Smooth muscle cell of the brain vasculature (primary cell): ENCODE data around the gene AUP1.

Experiments used
- DNase-seq: peaks from one replicate; pipeline ENCODE4 v3.0.0-alpha.2; 2012; ENCODE audit warnings: low read depth, low spot score

AUP1 gene

DNA sequence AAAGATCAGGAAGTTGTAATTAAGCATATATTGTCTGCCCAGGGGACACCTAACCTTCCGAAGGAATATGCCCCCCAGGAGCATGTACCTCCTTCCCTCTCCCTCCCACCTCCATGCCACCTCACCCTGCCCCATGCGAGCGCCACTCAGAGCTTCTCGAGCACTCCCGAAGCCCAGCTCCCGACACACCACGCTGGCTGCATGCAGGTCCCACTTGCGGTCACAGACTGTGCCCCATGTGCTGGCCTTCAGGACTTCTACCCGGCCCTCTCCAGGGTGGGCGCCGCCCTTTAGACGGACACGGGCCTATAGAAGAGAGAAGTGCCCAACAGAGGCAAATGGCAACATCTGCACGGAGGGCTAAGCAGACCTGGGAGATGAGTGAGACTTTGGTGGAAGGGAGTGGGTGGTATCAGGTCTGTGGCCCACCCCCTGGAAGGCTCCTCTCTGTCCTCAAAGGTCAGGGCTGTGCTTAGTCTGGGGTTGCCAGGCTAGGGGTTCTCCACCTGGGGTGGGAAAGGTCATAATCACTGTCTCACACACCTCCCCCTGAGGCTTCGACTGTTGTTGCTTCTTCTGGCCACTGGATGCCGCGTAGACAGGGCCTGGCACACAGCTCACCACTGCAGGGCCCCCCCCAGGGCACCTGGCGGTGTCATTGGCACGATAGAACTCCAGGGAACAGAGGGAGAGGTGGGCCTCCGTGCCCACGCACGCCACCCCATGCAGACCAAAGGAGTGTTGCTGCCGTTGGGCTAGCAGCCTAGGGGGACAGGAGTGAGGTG lies 6.9 kb upstream of the AUP1 start:
- DNase-seq, result no peak

DNA sequence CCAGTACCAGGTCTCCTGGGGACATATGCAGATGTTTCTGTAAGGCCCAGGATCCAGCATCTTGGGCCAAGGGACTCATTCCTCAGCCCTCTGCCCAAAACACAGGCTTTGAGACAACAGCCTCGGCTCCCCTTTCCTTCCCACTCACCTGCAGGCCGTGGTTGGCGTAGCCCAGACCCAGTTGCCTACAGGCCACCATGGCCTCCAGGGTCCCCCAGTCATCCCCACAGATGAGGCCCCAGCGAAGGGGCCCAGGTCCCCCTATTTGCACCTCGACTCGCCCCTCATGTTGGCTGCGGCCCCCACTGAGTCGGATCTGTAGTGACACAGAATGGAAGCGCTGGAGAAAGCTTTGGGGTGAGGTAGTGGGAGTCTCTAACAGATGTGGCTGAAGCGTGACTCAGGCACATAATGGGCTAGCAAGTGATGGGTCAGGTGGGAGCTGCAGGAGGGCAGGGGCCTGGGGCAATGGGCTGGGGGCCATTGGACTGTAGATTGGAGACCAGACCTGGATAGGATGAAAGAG lies 6.0 kb upstream of the AUP1 start:
- no peak for DNase-seq

DNA sequence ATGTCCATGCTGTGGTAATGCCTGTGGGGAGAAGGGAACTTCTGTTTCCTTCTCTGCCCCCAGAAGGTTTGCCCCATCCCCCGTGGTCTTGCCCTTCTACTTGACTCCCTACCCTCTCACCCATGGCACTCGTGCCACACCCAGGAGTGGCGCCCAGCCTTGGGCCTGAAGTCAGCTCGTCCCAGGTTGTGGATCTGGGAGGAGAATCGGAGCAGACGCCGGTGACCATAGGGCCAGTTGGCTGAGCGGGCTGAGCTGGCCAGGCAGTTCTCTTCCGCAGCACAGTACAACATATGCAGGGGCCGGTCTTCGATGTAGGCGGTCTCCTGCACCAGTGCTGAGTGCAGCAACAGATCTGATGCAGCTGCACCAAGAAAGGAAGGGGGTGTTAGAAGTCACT lies 4.9 kb upstream of the AUP1 start:
- DNase-seq, result no peak

DNA sequence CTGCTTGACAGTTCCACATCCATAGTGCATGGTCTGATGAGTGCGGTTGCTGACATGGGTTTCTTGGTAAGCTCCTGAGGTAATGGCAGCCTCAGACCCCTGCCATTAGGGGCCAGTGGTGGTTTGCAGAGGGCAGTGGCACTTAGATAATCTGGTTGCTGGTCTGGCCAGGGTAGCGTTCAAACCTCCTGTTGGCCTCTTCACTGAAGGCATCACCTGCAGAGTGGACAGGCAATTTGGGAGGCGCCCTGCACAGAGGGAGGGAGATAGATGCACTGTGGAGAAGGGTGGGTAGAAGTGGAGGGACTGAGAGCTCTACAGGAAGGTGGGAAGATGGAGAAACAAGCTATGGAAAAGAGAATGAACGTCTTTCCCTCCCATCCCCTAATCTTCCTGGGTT lies 4.0 kb upstream of the AUP1 start:
- DNase-seq, result no peak

DNA sequence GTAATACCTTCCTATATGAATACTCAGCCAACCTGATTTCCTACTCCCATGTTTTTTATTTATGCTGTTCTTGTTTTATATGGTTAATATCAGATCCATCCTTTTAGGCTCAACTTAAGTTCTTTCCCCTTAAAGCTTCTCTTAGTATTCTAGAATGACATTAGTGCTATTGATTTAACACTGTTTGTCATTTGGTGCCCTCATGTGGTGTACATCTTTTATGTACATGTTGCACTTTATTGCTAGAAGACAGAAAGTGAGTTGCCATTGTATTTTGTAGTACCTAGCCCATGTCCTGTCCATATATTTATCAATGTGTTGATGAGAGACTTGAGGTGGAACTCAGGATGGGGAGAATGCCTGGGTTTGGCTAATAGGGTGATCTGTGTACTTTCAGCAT lies 2.7 kb upstream of the AUP1 start:
- no peak for DNase-seq

DNA sequence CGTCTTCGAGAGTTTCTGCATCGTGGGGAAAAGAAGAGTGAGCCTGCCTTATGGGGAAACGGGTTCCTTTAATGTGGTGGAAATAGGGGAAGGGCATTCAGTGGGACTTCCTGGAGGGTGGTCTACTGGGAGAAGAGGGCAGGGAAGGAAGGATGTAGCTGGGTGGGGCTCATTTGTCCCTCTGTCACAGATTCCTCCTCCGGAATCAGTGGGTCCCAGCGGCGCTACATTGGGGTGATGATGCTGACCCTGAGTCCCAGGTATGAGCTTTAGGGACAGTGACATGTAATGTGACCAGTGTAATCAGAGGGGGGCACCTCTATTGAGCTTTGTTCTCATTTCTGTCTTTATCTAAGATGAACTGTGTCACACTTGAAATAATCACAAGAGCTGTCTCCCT lies 2.2 kb upstream of the AUP1 start:
- DNase-seq, result no peak

DNA sequence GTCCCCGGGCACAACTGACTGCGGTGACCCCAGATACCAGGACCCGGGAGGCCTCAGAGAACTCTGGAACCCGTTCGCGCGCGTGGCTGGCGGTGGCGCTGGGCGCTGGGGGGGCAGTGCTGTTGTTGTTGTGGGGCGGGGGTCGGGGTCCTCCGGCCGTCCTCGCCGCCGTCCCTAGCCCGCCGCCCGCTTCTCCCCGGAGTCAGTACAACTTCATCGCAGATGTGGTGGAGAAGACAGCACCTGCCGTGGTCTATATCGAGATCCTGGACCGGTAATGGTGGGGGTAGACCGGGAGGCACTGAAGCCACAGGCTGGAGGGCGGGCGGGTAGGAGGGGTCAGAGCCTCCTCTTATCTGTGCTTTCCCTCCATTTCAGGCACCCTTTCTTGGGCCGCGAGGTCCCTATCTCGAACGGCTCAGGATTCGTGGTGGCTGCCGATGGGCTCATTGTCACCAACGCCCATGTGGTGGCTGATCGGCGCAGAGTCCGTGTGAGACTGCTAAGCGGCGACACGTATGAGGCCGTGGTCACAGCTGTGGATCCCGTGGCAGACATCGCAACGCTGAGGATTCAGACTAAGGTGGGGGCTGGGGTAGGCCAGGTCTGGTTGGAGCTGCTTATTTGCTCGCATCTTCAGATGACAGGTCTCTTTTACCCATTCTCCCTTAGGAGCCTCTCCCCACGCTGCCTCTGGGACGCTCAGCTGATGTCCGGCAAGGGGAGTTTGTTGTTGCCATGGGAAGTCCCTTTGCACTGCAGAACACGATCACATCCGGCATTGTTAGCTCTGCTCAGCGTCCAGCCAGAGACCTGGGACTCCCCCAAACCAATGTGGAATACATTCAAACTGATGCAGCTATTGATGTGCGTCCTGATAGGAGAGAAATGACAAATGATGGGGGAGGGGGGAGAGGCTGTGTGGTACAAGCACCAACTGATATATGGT lies 1.0 kb upstream of the AUP1 start:
- DNase-seq, result no peak

DNA sequence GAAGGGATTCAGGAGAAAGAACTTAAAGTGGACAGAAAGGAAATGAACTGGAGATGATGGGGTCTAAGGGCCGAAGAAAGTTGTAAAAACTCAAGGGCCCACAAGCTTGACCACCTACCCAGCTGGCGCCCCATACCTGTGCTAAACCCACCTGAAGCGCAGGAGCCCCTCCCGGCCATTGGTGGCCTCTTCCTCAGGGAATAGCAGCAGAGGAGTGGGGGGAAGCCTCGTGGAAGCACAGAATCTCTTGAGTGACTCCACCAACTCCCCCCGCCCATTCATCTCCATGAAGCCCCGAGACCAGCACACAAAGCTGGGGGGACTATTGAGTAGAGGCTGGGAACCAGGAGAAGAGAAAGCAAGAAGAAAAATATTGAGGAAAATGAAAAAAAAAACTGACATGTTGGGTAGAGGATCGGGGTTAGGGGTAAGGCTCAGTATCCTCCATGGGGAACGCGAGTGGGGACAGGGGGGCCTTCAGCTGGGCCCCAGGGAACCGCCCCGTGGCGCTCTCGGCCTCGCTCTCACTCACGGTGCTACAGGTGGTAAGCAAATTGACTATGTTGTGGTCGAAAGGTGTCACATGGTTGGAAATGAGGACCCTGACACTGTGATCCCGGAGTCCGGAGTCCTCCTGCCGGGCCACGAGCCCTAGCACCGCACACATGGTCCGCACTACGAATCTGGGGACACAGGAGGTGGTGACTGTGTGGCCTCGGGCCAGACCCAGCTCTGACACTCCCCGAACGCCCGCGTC lies 728 bp downstream of the AUP1 start:
- DNase-seq, result no peak

DNA sequence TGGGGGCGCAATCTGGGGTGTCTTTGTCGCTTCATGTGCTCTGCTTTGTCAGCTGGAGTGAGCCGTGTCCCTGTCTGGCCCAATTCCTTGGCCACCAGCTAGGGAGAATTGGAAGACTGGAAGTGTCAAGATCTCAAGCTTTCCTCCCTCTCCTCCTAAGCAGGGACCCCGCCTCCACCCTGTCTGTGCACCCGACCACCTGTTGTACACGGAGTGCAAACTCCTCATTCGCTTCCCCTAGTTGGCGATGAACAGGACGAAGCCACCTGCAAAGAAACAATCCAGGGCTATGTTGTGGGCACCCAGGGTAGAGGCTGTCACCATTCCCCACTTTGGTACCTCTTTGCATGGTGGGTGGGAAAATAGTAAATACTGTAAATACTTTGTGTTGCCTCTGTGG lies 1.8 kb downstream of the AUP1 start:
- no peak for DNase-seq

DNA sequence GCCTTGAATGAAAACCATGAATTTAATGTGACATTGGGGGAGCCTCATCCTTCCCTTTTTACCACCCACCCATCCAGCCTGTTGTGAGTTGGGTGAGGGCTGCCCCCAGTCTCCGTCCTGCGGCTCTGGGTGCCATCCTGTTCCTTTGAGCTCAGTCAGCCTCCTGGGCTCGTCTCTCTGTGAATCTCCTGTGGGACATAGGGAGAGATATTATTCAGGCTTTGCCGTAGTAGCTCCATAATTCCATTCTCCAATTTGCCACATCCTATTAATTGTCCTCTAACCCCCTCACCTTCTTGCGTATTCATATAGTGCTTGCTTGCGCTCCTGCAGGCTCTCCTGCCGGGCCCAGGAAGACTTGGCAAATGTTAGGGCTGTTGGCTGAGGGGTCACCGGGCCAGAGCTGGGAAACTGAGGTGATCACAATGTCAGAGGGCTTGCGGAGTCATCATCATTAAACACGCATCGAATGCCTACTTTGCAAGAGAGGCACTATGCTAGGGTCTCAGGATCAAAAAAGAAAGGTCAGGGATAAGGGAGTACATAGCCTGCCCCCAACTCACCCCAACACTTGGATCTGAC lies 2.8 kb downstream of the AUP1 start:
- no peak for DNase-seq

DNA sequence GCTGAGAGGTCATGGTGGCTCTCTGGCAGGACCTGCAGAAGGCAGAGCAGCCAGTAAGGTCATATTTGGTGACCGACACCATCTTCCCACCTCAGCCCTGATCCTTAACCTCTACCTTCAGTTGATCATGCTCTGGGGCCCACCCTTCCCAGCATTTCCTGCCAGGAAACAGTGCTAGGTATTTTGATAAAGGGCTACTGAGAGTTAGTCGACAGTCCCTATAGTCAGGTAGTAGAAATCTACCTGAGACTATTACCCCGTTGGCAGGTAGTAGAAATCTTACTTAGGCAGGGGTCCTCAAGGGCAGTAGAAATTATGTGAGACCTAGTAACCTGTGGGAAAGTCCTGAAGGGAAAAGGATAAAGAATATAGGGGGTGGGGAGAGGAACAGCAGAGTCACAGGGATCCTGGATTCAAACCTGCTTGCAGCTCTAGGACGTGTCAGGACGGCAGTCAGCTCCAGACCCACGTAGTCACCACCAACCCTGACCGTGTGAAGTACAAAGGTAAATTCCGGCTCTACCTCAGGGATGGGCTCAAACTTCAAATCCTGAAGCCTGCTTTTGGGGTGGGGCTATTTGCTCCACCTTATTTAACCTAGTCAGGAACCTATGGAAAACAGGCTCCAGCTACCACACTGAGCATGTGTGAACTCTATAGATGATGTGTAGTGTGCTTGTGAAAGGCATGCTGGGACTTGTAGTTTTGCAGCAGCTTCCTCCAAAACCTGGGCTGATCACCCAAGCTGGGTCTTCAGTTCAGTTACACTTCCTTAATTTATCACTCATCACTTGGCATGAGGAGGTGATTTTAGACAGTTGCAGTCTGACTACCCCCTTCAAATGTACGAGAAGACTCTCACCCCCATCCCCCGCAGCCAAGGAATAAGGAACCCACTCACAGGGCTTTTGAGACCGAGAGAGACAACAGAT lies 3.5 kb downstream of the AUP1 start, which contains the start of gene DQX1:
DQX1 (minus strand) TSS at position 515 of the 932 bp plus-strand sequence; CDS start at position 13, 502 bp downstream.
- no peak for DNase-seq

DNA sequence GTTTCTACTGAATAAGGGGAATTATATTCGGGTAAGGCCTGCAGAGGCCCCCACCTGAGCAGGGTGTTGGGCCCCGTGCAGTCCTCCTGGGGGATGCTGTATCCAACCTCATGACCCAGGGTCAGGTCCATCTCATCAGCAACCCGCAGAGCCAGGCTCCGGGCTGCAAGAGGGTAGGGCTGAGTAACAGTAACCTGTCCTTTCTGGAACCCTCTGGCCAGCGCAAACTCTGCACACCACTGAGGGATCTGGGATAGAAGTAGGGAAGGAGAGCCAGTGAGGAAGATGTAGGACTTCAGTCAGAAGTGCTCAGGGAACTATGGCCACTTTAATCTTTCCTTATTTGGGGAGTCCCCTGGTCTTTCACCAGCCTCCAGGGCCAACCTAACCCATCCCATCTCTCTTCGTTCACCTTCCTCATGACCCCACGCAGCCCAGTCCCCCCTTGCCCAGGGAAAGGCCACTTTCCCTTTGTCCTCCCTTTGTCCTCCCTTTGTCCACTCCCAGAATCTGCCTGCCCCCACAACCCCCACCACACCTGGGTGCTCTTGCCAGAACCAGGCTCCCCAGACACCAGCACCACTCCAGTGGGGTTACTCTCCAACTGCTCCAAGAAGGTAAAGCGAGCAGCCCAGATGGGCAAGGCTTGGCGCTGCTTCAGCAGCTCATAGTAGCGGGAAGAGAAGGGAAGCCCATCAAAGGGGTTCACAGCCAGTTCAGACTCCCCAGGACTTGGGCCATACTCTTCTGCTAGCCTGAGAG lies 4.4 kb downstream of the AUP1 start:
- DNase-seq, result no peak

DNA sequence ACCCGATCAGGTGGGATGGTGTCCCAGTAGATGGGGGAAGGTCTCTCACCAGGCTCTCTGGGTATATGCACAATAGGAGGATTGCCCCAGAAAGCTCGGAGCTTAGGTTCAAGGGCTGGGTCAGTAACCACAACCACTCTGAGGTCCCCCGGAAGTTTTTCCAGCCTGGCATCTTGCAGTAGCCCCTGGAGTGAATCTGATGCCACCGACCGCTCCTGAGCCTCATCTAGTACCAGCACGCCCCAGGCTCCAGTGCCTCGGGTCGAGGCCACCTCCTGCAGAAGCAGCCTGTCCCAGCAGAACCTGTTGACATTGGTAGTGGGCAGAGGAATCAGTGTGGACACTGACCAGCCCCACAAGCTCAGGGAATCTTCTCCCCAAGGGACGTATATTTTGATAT lies 5.5 kb downstream of the AUP1 start:
- no peak for DNase-seq

DNA sequence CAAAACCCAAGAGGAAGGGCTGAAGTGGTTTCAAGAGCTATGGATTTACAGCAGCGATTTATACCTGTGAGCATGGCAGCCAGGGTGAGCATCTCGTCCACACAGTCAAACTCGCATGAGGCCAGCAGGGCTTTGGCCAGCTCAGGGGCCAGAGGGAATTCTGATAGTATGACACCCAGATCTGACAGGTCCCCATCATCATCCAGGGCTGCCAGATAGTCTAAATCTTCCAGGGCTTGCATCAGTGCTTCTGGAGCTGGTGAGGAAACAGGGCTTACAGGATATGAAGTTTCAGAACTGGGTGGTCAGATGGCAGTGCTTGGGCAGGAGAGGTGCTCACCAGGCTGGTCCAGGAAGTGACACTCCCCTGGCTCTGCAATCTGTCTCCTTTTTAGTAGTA lies 7.0 kb downstream of the AUP1 start:
- no peak for DNase-seq

DNA sequence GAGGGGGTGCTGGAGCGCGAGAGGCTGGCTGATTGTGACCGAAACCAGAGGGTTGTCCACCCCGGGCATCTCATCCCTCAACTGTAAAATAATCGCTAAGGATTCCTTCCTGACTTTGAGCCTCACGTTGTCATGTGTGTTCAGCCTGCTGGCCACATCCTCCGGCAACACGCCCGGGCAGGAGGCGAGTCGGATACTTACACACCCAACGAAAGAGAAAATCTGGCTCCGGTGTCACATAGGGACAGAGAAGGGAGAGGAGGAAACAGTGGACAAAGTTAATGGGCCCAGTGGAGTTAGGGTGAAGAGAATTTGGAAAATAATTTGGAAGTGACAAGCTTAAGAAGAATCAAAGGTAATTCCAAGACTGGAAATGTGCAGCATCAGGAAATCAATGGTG lies 12.9 kb downstream of the AUP1 start:
- no peak for DNase-seq

DNA sequence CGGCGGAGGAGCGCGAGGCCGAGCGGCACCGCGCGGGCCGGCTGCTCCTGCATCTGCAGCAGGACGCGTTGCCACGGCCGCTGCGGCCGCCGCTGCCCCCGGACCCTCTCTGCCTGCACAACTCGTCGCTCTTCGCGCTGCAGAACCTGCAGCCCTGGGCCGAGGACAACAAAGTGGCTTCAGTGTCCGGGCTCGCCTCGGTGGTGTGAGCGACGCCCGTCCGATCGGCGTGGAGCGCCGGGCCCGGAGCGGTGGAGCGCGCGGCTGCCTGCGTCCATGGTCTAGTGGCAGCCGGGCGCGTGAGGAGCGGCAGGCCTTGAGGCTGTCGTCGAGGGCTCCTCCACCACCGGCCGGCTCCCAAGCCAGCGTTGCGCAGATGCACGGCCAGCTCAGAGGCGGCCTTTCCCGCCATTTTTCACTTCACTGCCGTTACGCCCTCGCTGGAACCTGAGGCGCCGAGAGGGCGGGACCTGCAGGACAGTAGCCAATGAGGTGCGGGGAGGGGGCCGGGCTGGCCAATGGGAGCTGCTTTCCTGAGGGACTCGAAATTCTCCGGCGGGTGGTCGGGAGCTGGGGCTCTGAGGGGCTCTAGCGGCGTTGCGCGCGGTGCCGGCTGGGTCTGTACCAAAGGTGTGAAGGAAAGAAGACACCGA lies 13.4 kb downstream of the AUP1 start:
- DNase-seq, result no peak

DNA sequence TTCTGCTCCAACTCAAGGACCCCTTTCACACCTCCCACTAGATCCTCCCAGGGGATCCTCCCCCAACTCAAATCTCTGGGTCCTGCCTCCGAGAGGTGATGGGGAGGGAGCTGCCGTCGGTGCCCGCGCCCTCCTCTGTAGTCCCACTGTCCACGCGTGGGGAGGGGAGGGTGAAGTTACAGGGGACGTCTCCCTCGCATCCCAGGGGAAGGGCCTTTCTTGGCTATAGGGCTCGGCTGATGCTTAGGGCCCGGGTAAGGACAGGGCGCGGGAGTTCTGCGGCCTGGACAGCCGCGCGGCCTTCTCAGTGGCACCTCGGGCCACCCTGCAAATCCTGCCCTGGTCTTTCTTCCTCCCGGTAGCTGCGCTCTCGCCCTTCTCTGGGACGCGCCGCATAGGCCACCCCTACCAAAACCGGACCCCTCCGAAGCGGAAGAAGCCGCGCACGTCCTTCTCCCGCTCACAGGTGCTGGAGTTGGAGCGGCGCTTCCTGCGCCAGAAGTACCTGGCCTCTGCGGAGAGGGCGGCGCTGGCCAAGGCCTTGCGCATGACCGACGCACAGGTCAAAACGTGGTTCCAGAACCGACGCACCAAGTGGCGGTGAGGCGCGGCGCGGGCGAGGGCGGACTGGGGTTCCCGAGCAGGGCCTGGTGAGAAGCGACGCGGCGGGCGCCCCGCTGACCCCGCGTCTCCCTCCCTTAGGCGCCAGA lies 14.1 kb downstream of the AUP1 start:
- no peak for DNase-seq
